GM12874 (cell line): Measurements from ENCODE around the gene MBLAC2.

Experiments used
- TF ChIP-seq, protein P1 (sequence below): IDR thresholded peaks from 2 replicates; pipeline ENCODE4 v1.5.1; 2011; ENCODE audit warnings: low read depth, mild to moderate bottlenecking, control low read depth, low read length, moderate library complexity; ENCODE audit not compliant: insufficient read depth

MBLAC2 gene

DNA sequence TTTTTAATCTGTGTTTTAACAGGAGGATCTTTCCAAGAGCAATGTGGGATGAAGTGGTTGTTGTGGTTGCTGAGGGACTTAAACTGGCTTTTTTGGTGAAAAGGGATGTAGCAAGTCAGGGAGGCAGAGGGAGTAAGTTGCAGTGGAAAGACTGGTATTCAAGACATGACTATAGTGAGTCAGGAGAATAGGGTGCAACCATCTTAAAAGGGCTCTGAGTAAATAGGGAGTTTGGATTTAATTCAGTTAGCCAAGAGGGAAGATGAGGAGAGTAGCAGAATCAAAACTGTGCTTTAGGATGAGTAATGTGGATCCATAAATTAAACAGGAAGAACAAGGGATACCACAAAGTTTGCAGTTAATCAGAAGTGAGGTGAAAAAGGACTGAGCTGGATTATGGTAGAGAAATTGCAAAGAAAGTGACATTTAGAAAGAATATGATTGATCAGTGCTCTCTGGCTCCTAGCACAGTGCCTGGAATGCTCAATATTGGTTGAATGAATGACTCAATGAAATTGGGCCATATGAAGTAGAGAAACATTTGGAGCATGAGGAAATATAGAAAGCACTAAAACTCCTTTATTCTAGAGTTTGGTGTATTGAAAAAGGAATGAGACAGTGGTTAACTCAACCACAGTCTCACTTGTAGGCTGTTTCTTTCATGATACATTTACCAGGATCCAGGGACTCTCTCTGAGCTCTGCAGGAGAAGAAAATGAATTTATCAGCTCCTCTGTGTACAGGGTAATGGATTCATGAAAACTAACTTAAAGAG, 5.2 kb upstream of the MBLAC2 start:
- TF ChIP-seq, protein P1, sequence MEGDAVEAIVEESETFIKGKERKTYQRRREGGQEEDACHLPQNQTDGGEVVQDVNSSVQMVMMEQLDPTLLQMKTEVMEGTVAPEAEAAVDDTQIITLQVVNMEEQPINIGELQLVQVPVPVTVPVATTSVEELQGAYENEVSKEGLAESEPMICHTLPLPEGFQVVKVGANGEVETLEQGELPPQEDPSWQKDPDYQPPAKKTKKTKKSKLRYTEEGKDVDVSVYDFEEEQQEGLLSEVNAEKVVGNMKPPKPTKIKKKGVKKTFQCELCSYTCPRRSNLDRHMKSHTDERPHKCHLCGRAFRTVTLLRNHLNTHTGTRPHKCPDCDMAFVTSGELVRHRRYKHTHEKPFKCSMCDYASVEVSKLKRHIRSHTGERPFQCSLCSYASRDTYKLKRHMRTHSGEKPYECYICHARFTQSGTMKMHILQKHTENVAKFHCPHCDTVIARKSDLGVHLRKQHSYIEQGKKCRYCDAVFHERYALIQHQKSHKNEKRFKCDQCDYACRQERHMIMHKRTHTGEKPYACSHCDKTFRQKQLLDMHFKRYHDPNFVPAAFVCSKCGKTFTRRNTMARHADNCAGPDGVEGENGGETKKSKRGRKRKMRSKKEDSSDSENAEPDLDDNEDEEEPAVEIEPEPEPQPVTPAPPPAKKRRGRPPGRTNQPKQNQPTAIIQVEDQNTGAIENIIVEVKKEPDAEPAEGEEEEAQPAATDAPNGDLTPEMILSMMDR = no peak

DNA sequence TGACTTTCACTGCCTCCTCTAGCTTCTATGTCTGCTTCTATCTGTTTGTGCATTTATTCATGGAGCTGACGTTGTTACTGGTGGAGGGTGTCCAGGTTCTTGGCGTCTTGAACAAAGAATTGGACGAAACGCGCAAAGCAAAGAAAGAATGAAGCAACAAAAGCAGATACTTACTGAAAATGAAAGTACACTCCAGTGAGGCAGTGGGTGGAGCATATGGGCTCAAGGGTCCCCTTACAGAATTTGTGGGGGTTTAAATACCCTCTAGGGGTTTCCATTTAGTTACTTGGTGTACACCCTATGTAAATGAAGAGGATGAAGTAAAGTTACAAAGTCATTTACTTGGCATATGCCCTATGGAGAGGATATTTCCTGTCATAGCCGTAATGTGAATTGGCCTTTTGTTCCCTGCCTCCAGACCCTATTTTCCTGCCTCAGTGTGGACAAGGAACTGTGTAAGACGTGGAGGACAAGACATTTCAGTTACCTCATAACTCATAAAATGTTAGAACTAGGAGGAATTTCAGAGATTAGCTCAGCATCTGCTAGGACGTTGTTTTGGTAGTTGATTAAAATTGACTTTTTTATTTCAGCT, 3.1 kb upstream of the MBLAC2 start:
- TF ChIP-seq, protein P1 = no peak

GRCh38 chr5:90477073-90477472, 2.5 kb upstream of the MBLAC2 start:
- TF ChIP-seq, protein P1 = no peak

GRCh38 chr5:90476391-90476790, 1.8 kb upstream of the MBLAC2 start:
- TF ChIP-seq, protein P1 = no peak

DNA sequence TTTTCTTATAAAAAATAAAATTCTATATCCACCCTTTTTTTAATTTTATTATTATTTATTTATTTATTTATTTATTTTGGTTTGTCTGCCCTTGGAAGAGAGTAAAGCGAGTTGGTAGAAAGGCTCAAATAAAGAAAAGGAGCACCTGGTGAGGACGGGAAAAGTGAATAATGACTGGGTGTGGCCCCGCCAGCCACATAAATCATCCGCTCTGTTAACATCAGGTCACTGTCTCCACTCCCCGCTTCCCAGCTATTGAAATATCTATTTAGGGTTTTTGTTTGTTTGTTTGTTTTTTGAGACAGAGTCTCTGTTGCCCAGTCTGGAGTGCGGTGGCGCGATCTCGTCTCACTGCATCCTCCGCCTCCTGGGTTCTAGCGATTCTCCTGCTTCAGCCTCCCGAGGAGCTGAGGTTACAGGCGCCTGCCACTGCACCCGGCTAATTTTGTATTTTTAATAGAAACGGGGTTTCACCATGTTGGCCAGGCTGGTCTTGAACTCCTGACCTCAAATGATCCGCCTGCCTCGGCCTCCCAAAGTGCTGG, 937 bp upstream of the MBLAC2 start:
- TF ChIP-seq, protein P1 = no peak

DNA sequence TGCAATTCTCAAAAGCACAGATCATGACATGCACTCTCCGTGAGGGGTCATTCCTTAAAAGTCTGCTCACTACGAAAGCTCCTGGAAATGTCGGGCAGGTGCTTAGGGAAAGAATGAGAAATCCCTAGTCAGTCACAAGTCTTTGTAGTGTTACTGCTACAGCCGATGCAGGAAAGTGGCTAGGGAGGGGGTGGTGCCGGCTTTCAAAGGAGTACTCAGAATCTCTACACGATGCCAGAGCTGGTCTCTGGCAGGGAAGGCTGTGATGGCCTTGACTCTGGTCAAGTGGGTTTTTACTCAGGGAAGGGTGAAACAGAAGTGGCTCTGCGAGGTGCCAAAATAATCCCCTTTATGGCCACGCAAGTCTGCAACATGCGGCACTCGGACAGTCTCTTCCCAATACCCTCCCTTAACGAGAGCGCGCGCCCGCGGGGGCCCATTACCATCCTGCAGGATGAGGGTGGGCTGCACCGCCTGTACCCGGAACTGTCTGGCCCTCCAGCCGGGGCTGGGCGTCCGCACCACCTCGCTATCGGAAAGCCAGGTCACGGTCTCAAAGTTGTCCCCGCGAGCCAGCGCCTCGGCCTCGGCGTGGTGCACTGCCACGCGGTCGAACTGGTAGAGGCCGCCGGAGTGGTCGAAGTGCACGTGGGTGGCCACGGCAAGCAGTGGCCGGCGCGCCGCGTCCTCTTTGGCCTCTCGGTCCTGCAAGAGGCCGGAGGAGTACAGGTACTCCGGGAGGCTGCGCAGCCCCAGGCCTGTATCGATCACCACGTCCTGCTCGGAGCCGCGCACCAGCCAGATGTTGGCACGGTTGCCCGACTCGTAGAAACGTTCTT, 956 bp downstream of the MBLAC2 start:
- TF ChIP-seq, protein P1 = no peak

- TF ChIP-seq, protein P1 = no peak
Observed at GRCh38 chr5:90472783-90473395, 1.7 kb downstream of the MBLAC2 start.
